ENCODE data around the gene HDGFL3. TPM values are rescaled to one million over a fixed set of nuclear protein-coding genes. Genes with fewer than 3 reads are reported as not detected.

The HDGFL3 gene
- total RNA-seq, 5 donors from 2014 or later (not counting 1 experiment from before 2014, with no cell fraction given) = 3.7 to 13.4 (median 9.9) TPM

DNA sequence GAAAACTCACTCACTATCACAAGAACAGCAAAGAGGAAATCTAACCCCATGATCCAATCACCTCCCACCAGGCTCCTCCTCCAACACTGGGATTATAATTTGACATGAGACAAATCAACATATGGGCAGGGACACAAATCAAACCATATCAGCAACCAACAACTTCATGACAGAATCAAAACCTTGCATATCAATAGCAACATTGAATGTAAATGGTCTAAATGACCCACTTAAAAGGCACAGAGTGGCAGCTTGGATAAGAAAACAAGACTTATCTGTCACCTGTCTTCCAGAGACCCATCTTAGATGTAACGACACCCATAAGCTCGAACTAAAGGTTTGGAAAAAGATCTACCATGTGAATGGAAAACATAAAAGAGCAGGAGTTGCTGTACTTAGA lies 40.8 kb downstream of the HDGFL3 start:
- no peak overlapping the region for H3K4me3 ChIP-seq (ENCODE audit: control insufficient read depth in 1 of 2, extremely low read depth in 1 of 2, low read length in 1 of 2)
- H3K27me3 ChIP-seq (replicated peaks in 1 of 2; ENCODE audit: control insufficient read depth in 2 of 2, extremely low read depth in 1 of 2, insufficient read depth in 2 of 2, low read length in 1 of 2) = no peaks in the 10 kb centered on the region
- no peak overlapping the region for H3K4me3 Mint-ChIP-seq
- ChIA-PET POLR2A (no interaction called here), CTCF (no interaction called here)
- H3K9me3 Mint-ChIP-seq = peaks cover 6 to 26% (median 14%) of the 10 kb centered on the region in 3 donors
- no peak overlapping the region for H3K27ac Mint-ChIP-seq
- no peak overlapping the region for H3K27ac ChIP-seq (ENCODE audit: low read length)
- no peak for ATAC-seq (replicated peaks in 1 of 4)
- H3K36me3 ChIP-seq (ENCODE audit: control insufficient read depth in 2 of 2, extremely low read depth in 1 of 2, insufficient read depth in 1 of 2, low read length in 1 of 2) = no peaks in the 10 kb centered on the region
- H3K4me1 Mint-ChIP-seq = peaks cover 9 to 22% (median 21%) of the 10 kb centered on the region in 3 donors
- H3K36me3 Mint-ChIP-seq = no peaks in the 10 kb centered on the region
- no peak for DNase-seq
- H3K9me3 ChIP-seq = no peaks in the 10 kb centered on the region
- peaks cover 0 to 17% of the 10 kb centered on the region in 2 experiments for H3K4me1 ChIP-seq (ENCODE audit: control insufficient read depth in 1 of 2, extremely low read depth in 1 of 2, insufficient read depth in 2 of 2, low read length in 2 of 2)
- peaks cover 0 to 25% of the 10 kb centered on the region in 2 donors for H3K27me3 Mint-ChIP-seq
- WGBS (ENCODE audit: insufficient coverage) = no CpG with 5 or more reads among the region's 2 CpGs

DNA sequence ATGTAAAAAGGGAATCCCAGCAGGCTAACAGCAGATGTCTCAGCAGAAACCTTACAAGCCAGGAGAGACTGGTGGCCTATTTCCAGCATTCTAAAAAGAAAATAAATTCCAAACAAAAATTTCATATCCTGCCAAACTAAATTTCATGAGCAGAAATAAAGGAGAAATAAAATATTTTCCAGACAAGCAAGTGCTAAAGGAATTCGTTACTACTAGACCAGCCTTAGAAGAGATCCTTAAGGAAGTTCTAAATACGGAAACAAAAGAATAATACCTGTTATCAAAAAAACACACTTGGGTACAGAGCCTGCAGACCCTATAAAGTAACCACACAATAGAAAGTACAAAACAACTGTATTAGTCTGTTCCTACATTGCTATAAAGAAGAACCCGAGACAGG lies 41.4 kb downstream of the HDGFL3 start:
- no peak for ATAC-seq (replicated peaks in 1 of 4)
- H3K9me3 ChIP-seq = no peaks in the 10 kb centered on the region
- H3K27me3 Mint-ChIP-seq = peaks cover 0 to 25% of the 10 kb centered on the region in 2 donors
- H3K4me1 Mint-ChIP-seq = peaks cover 9 to 22% (median 21%) of the 10 kb centered on the region in 3 donors
- WGBS (ENCODE audit: insufficient coverage) = 83% methylated on average over 1 of the region's 3 CpGs
- ChIA-PET CTCF (no interaction called here), POLR2A (no interaction called here)
- DNase-seq = no peak
- H3K36me3 Mint-ChIP-seq = no peaks in the 10 kb centered on the region
- H3K36me3 ChIP-seq (ENCODE audit: control insufficient read depth in 2 of 2, extremely low read depth in 1 of 2, insufficient read depth in 1 of 2, low read length in 1 of 2) = no peaks in the 10 kb centered on the region
- no peak overlapping the region for H3K27ac ChIP-seq (ENCODE audit: low read length)
- no peak overlapping the region for H3K27ac Mint-ChIP-seq
- H3K4me3 ChIP-seq (ENCODE audit: control insufficient read depth in 1 of 2, extremely low read depth in 1 of 2, low read length in 1 of 2) = no peak overlapping the region
- peaks cover 6 to 26% (median 14%) of the 10 kb centered on the region in 3 donors for H3K9me3 Mint-ChIP-seq
- no peak overlapping the region for H3K4me3 Mint-ChIP-seq
- no peaks in the 10 kb centered on the region for H3K27me3 ChIP-seq (replicated peaks in 1 of 2; ENCODE audit: control insufficient read depth in 2 of 2, extremely low read depth in 1 of 2, insufficient read depth in 2 of 2, low read length in 1 of 2)
- H3K4me1 ChIP-seq (ENCODE audit: control insufficient read depth in 1 of 2, extremely low read depth in 1 of 2, insufficient read depth in 2 of 2, low read length in 2 of 2) = peaks cover 0 to 17% of the 10 kb centered on the region in 2 experiments

DNA sequence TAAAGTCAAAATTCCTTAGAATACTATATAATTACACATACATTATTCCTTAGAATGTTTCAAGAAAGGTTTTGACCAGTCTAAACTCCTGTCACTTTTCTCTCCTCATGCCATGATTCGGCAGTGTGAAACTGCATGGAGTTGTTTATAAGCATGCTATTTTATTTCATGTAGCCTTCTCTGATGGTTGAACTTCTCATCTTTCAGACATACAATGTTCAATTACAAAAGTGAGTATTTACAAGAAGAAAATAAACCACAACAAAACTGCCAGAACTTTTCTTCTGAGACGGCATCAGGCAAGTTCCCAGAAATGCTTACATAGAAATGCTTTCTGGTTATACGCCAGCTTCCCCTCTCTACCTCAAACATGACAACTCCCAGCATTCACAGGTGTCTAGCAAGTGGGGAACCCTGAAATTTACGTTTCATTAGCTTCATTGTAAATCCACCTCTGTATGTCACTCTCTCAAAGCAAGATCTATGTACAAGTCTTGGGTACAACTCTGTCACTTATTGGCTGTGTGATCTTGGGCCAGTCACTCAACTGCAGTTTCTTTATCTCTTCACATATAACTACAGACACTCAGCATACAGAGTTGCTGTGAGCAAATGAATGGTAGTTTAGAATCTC lies 42.7 kb downstream of the HDGFL3 start:
- CTCF ChIA-PET = no interaction called here
- H3K27me3 Mint-ChIP-seq = peaks cover under 1 to 29% of the 10 kb centered on the region in 2 donors
- DNase-seq (peak in 5 of 35 experiments; percentile 6 to 16 (median 9)), ATAC-seq (replicated peaks in 1 of 4) (peak; percentile 26 to 87 (median 45))
- Histone ChIP-seq H3K36me3 (ENCODE audit: control insufficient read depth in 2 of 2, extremely low read depth in 1 of 2, insufficient read depth in 1 of 2, low read length in 1 of 2) (no peaks in the 10 kb centered on the region), H3K9me3 (no peaks in the 10 kb centered on the region), H3K27ac (ENCODE audit: low read length) (no peak overlapping the region), H3K27me3 (replicated peaks in 1 of 2; ENCODE audit: control insufficient read depth in 2 of 2, extremely low read depth in 1 of 2, insufficient read depth in 2 of 2, low read length in 1 of 2) (peaks cover 0 to 4% of the 10 kb centered on the region in 2 experiments), H3K4me3 (ENCODE audit: control insufficient read depth in 1 of 2, extremely low read depth in 1 of 2, low read length in 1 of 2) (no peak overlapping the region), H3K4me1 (ENCODE audit: control insufficient read depth in 1 of 2, extremely low read depth in 1 of 2, insufficient read depth in 2 of 2, low read length in 2 of 2) (peaks cover 0 to 17% of the 10 kb centered on the region in 2 experiments)
- peaks cover 6 to 26% (median 14%) of the 10 kb centered on the region in 3 donors for H3K9me3 Mint-ChIP-seq
- WGBS (ENCODE audit: insufficient coverage) = 6% methylated on average over 3 of the region's 4 CpGs
- peak overlapping the region in 2 of 3 donors; percentile 50 to 54 for H3K4me3 Mint-ChIP-seq
- H3K27ac Mint-ChIP-seq = peak overlapping the region; percentile 19 to 76
- peaks cover 9 to 22% (median 21%) of the 10 kb centered on the region in 3 donors for H3K4me1 Mint-ChIP-seq
- POLR2A ChIA-PET = no interaction called here
- no peaks in the 10 kb centered on the region for H3K36me3 Mint-ChIP-seq

DNA sequence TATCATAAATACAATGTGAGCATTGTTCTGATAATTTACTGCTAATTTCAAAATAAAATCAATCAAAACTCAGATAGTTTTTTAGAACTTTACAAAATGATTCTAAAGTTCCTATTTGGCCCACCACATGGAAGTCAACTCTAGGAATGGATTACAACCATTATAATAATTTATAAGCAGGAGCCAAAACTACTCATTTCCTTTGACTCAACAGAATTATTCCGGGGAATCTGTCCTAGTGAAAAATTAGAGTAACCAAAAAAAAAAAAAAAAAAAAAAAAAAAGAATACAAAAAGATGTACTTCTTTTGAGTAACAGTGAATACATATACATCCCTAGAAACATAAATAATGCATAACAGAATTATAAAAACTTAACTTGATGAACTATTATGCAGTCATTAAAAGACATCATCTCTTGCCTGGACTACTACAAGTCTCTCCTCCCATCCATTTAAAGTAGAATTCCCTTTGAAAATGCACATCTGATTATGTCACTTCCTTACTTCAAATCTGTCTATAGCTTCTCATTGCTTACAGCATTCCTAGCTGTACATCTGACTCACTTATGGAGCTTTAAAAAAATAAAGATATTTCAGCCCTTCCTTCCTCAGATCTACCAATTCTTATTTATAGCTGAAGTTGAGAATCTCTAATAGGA lies 43.4 kb downstream of the HDGFL3 start:
- no peaks in the 10 kb centered on the region for H3K9me3 ChIP-seq
- no peak overlapping the region for H3K27ac ChIP-seq (ENCODE audit: low read length)
- Mint-ChIP-seq H3K4me3 (peak overlapping the region in 1 of 3 donors; percentile 50), H3K9me3 (peaks cover 6 to 26% (median 14%) of the 10 kb centered on the region in 3 donors), H3K27me3 (peaks cover 5 to 33% of the 10 kb centered on the region in 2 donors), H3K36me3 (no peaks in the 10 kb centered on the region), H3K4me1 (peaks cover 9 to 22% (median 21%) of the 10 kb centered on the region in 3 donors), H3K27ac (peak overlapping the region in 1 of 2 donors; percentile 76)
- ATAC-seq (replicated peaks in 1 of 4) (no peak), DNase-seq (no peak)
- CTCF ChIA-PET = no interaction called here
- no CpG with 5 or more reads among the region's 1 CpG for WGBS (ENCODE audit: insufficient coverage)
- H3K27me3 ChIP-seq (replicated peaks in 1 of 2; ENCODE audit: control insufficient read depth in 2 of 2, extremely low read depth in 1 of 2, insufficient read depth in 2 of 2, low read length in 1 of 2) = peaks cover 0 to 4% of the 10 kb centered on the region in 2 experiments
- peaks cover 0 to 17% of the 10 kb centered on the region in 2 experiments for H3K4me1 ChIP-seq (ENCODE audit: control insufficient read depth in 1 of 2, extremely low read depth in 1 of 2, insufficient read depth in 2 of 2, low read length in 2 of 2)
- H3K4me3 ChIP-seq (ENCODE audit: control insufficient read depth in 1 of 2, extremely low read depth in 1 of 2, low read length in 1 of 2) = no peak overlapping the region
- no peaks in the 10 kb centered on the region for H3K36me3 ChIP-seq (ENCODE audit: control insufficient read depth in 2 of 2, extremely low read depth in 1 of 2, insufficient read depth in 1 of 2, low read length in 1 of 2)
- POLR2A ChIA-PET = no interaction called here

DNA sequence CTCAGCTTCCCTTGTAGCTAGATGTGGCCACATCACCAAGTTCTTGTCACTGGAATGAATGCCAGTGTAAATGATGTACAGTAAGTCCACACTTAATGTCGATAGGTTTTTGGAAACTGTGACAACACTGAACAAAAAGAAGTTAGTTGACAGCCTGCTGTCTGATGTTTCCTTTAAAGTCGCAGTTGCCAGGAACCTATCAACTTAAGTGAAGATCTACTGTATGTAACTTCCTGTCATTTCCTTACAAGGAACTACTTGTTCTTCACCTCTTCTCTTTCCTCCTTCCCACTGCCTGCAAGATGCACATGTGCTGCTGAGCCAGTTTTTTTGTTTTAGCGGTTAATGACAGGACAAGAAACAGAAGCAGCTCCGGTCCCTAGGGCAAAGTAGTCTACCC lies 44.6 kb downstream of the HDGFL3 start:
- DNase-seq = peak in 2 of 35 experiments; percentile 3 to 4
- H3K4me3 Mint-ChIP-seq = peak overlapping the region in 1 of 3 donors; percentile 23
- Histone ChIP-seq H3K27ac (ENCODE audit: low read length) (no peak overlapping the region), H3K27me3 (replicated peaks in 1 of 2; ENCODE audit: control insufficient read depth in 2 of 2, extremely low read depth in 1 of 2, insufficient read depth in 2 of 2, low read length in 1 of 2) (peaks cover 0 to 4% of the 10 kb centered on the region in 2 experiments), H3K4me3 (ENCODE audit: control insufficient read depth in 1 of 2, extremely low read depth in 1 of 2, low read length in 1 of 2) (no peak overlapping the region), H3K4me1 (ENCODE audit: control insufficient read depth in 1 of 2, extremely low read depth in 1 of 2, insufficient read depth in 2 of 2, low read length in 2 of 2) (peaks cover 0 to 17% of the 10 kb centered on the region in 2 experiments), H3K36me3 (ENCODE audit: control insufficient read depth in 2 of 2, extremely low read depth in 1 of 2, insufficient read depth in 1 of 2, low read length in 1 of 2) (no peaks in the 10 kb centered on the region), H3K9me3 (no peaks in the 10 kb centered on the region)
- CTCF ChIA-PET = no interaction called here
- POLR2A ChIA-PET = interaction anchor here in 1 of 2 donors (0.5 kb wide), 1 partner anchor 97 kb away, joined by 10 read pairs; no protein-coding TSS in a partner anchor
- H3K27me3 Mint-ChIP-seq = peaks cover 5 to 28% of the 10 kb centered on the region in 2 donors
- H3K27ac Mint-ChIP-seq = peak overlapping the region; percentile 8 to 77
- ATAC-seq (replicated peaks in 1 of 4) = peak in 1 of 4 experiments; percentile 60
- peaks cover 3 to 20% (median 14%) of the 10 kb centered on the region in 3 donors for H3K9me3 Mint-ChIP-seq
- H3K4me1 Mint-ChIP-seq = peaks cover 9 to 22% (median 21%) of the 10 kb centered on the region in 3 donors
- no peaks in the 10 kb centered on the region for H3K36me3 Mint-ChIP-seq
- 5% methylated on average over 2 of the region's 4 CpGs for WGBS (ENCODE audit: insufficient coverage)

DNA sequence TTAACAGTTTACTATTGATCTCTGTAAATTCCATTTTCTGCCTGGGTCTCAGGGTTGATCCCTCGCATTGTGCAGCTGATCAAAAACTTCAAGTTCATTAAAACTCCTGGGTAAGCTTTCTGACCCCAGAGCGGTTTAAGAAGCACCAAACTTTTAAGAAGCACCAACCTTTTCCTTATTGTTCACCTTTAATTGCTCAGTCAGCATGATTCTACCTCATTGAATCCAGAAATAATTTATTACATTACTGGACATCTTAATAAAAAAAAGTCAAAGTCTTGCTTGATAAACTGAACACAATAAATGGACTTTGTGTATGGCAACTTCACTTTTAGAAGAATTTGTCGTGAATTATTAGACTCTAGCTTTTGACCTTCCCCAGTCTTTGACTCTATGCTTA lies 46.9 kb downstream of the HDGFL3 start:
- Histone ChIP-seq H3K36me3 (ENCODE audit: control insufficient read depth in 2 of 2, extremely low read depth in 1 of 2, insufficient read depth in 1 of 2, low read length in 1 of 2) (no peaks in the 10 kb centered on the region), H3K4me1 (ENCODE audit: control insufficient read depth in 1 of 2, extremely low read depth in 1 of 2, insufficient read depth in 2 of 2, low read length in 2 of 2) (peaks cover 0 to 17% of the 10 kb centered on the region in 2 experiments), H3K27me3 (replicated peaks in 1 of 2; ENCODE audit: control insufficient read depth in 2 of 2, extremely low read depth in 1 of 2, insufficient read depth in 2 of 2, low read length in 1 of 2) (peaks cover 0 to 4% of the 10 kb centered on the region in 2 experiments), H3K27ac (ENCODE audit: low read length) (no peak overlapping the region), H3K4me3 (ENCODE audit: control insufficient read depth in 1 of 2, extremely low read depth in 1 of 2, low read length in 1 of 2) (no peak overlapping the region), H3K9me3 (no peaks in the 10 kb centered on the region)
- peaks cover 9 to 22% (median 21%) of the 10 kb centered on the region in 3 donors for H3K4me1 Mint-ChIP-seq
- H3K27ac Mint-ChIP-seq = no peak overlapping the region
- H3K9me3 Mint-ChIP-seq = peaks cover 0 to 5% (median 0%) of the 10 kb centered on the region in 3 donors
- WGBS (ENCODE audit: insufficient coverage) = 96% methylated on average over 3 of the region's 3 CpGs
- DNase-seq (no peak), ATAC-seq (replicated peaks in 1 of 4) (no peak)
- peaks cover 5 to 24% of the 10 kb centered on the region in 2 donors for H3K27me3 Mint-ChIP-seq
- H3K36me3 Mint-ChIP-seq = no peaks in the 10 kb centered on the region
- H3K4me3 Mint-ChIP-seq = no peak overlapping the region
- CTCF ChIA-PET = no interaction called here
- POLR2A ChIA-PET = no interaction called here

All from T-cell (primary cell).